Measurements from ENCODE around the gene PCSK7.

Gene PCSK7

GRCh38 chr11:117166491-117166890 is 65.4 kb downstream of the PCSK7 start:
- Histone ChIP-seq H3K36me3 (ENCODE audit: control insufficient read depth, insufficient read depth, low read length) (no peaks in the 10 kb centered on the region), H3K4me3 (ENCODE audit: low read depth, low read length) (no peak overlapping the region), H3K9ac (no peak overlapping the region), H3K27me3 (ENCODE audit: control insufficient read depth, insufficient read depth, low read length) (no peaks in the 10 kb centered on the region), H3K79me2 (no peaks in the 10 kb centered on the region), H3K9me3 (ENCODE audit: control insufficient read depth, low read length) (no peaks in the 10 kb centered on the region), H2AFZ (no peak overlapping the region), H3K4me2 (ENCODE audit: low read length) (no peak overlapping the region), H3K4me1 (no peaks in the 10 kb centered on the region), H3K27ac (no peak overlapping the region)
- TF ChIP-seq CTCF (IDR thresholded peaks at IDR 0.05): no peak

- H3K27ac ChIP-seq: no peak overlapping the region
Observed at GRCh38 chr11:117160826-117161225, 71.0 kb downstream of the PCSK7 start.

GRCh38 chr11:117159892-117160291 is 72.0 kb downstream of the PCSK7 start:
- no peaks in the 10 kb centered on the region for H3K27me3 ChIP-seq (ENCODE audit: control insufficient read depth, insufficient read depth, low read length)
- H3K4me2 ChIP-seq (ENCODE audit: low read length): no peak overlapping the region
- no peak overlapping the region for H3K9ac ChIP-seq
- no peak for TF ChIP-seq CTCF (IDR thresholded peaks at IDR 0.05)
- peaks cover 3% of the 10 kb centered on the region for H3K79me2 ChIP-seq
- H2AFZ ChIP-seq: no peak overlapping the region
- H3K4me1 ChIP-seq: no peaks in the 10 kb centered on the region
- H3K9me3 ChIP-seq (ENCODE audit: control insufficient read depth, low read length): no peaks in the 10 kb centered on the region
- H3K4me3 ChIP-seq (ENCODE audit: low read depth, low read length): no peak overlapping the region
- H3K27ac ChIP-seq: no peak overlapping the region
- H3K36me3 ChIP-seq (ENCODE audit: control insufficient read depth, insufficient read depth, low read length): no peaks in the 10 kb centered on the region

More at GRCh38 chr11:117160826-117161225, 71.0 kb downstream of the PCSK7 start:
- Histone ChIP-seq H3K79me2 (no peaks in the 10 kb centered on the region), H3K9ac (no peak overlapping the region), H3K4me3 (ENCODE audit: low read depth, low read length) (no peak overlapping the region), H3K27me3 (ENCODE audit: control insufficient read depth, insufficient read depth, low read length) (no peaks in the 10 kb centered on the region), H3K9me3 (ENCODE audit: control insufficient read depth, low read length) (no peaks in the 10 kb centered on the region), H3K4me2 (ENCODE audit: low read length) (no peak overlapping the region), H3K4me1 (no peaks in the 10 kb centered on the region), H3K36me3 (ENCODE audit: control insufficient read depth, insufficient read depth, low read length) (no peaks in the 10 kb centered on the region), H2AFZ (no peak overlapping the region)
- no peak for TF ChIP-seq CTCF (IDR thresholded peaks at IDR 0.05)

- Histone ChIP-seq H3K79me2 (peaks cover 15% of the 10 kb centered on the region), H3K27ac (no peak overlapping the region), H3K27me3 (ENCODE audit: control insufficient read depth, insufficient read depth, low read length) (no peaks in the 10 kb centered on the region), H3K9me3 (ENCODE audit: control insufficient read depth, low read length) (no peaks in the 10 kb centered on the region), H3K4me2 (ENCODE audit: low read length) (no peak overlapping the region), H3K36me3 (ENCODE audit: control insufficient read depth, insufficient read depth, low read length) (no peaks in the 10 kb centered on the region), H3K9ac (no peak overlapping the region), H3K4me1 (no peaks in the 10 kb centered on the region), H2AFZ (no peak overlapping the region), H3K4me3 (ENCODE audit: low read depth, low read length) (no peak overlapping the region)
- no peak for TF ChIP-seq CTCF (IDR thresholded peaks at IDR 0.05)
Observed at GRCh38 chr11:117157507-117157906, 74.4 kb downstream of the PCSK7 start.

GRCh38 chr11:117154468-117154867 is 77.4 kb downstream of the PCSK7 start:
- Histone ChIP-seq H3K9ac (no peak overlapping the region), H3K79me2 (peaks cover 32% of the 10 kb centered on the region), H3K9me3 (ENCODE audit: control insufficient read depth, low read length) (no peaks in the 10 kb centered on the region), H3K36me3 (ENCODE audit: control insufficient read depth, insufficient read depth, low read length) (no peaks in the 10 kb centered on the region), H3K27ac (no peak overlapping the region), H2AFZ (no peak overlapping the region), H3K27me3 (ENCODE audit: control insufficient read depth, insufficient read depth, low read length) (no peaks in the 10 kb centered on the region), H3K4me3 (ENCODE audit: low read depth, low read length) (no peak overlapping the region), H3K4me2 (ENCODE audit: low read length) (no peak overlapping the region), H3K4me1 (no peaks in the 10 kb centered on the region)
- TF ChIP-seq CTCF (IDR thresholded peaks at IDR 0.05): no peak

All from parathyroid adenoma (tissue), 2 donors.